ENCODE measurements around the gene EPS8L2.

The EPS8L2 gene

GRCh38 chr11:705646-706438, at the start of gene EPS8L2:
EPS8L2 (plus strand) TSS chr11:706231; CDS start chr11:709408, 3,177 bp downstream.
- FAIRE-seq (no peak), DNase-seq (ENCODE audit: insufficient read length, low spot score) (no peak)

GRCh38 chr11:656426-656825, 49.6 kb upstream of the EPS8L2 start:
- no peak for DNase-seq (ENCODE audit: insufficient read length, low spot score)
- FAIRE-seq = no peak

- DNase-seq (ENCODE audit: insufficient read length, low spot score) (no peak), FAIRE-seq (no peak)
These were observed 49.2 kb upstream of the EPS8L2 start for GRCh38 chr11:656866-657265.

GRCh38 chr11:657691-658126, 48.3 kb upstream of the EPS8L2 start:
- FAIRE-seq = no peak
- DNase-seq (ENCODE audit: insufficient read length, low spot score) = no peak

GRCh38 chr11:659532-660085, 46.4 kb upstream of the EPS8L2 start:
- no peak for FAIRE-seq

GRCh38 chr11:660281-660680, 45.8 kb upstream of the EPS8L2 start:
- DNase-seq (ENCODE audit: insufficient read length, low spot score) = no peak
- no peak for FAIRE-seq

More at GRCh38 chr11:659532-660085, 46.4 kb upstream of the EPS8L2 start:
- no peak for DNase-seq (ENCODE audit: insufficient read length, low spot score)

- DNase-seq (ENCODE audit: insufficient read length, low spot score) (no peak), FAIRE-seq (no peak)
These were observed 45.2 kb upstream of the EPS8L2 start for GRCh38 chr11:660681-661444.

GRCh38 chr11:662689-663274, 43.2 kb upstream of the EPS8L2 start:
- DNase-seq (ENCODE audit: insufficient read length, low spot score) = peak; percentile 78
- FAIRE-seq = peak; percentile 91

- no peak for FAIRE-seq
- no peak for DNase-seq (ENCODE audit: insufficient read length, low spot score)
These were observed 40.8 kb upstream of the EPS8L2 start for GRCh38 chr11:665062-665703.

- FAIRE-seq (no peak), DNase-seq (ENCODE audit: insufficient read length, low spot score) (no peak)
These were observed 40.2 kb upstream of the EPS8L2 start for GRCh38 chr11:665704-666281.

GRCh38 chr11:673866-674265, 32.2 kb upstream of the EPS8L2 start:
- DNase-seq (ENCODE audit: insufficient read length, low spot score) (no peak), FAIRE-seq (no peak)

GRCh38 chr11:674406-674805, 31.6 kb upstream of the EPS8L2 start:
- no peak for FAIRE-seq
- no peak for DNase-seq (ENCODE audit: insufficient read length, low spot score)

GRCh38 chr11:678297-678696, 27.7 kb upstream of the EPS8L2 start:
- FAIRE-seq = no peak

GRCh38 chr11:679271-680207, 26.5 kb upstream of the EPS8L2 start:
- DNase-seq (ENCODE audit: insufficient read length, low spot score) = no peak
- FAIRE-seq = no peak

More at GRCh38 chr11:678297-678696, 27.7 kb upstream of the EPS8L2 start:
- DNase-seq (ENCODE audit: insufficient read length, low spot score) = no peak

- DNase-seq (ENCODE audit: insufficient read length, low spot score) (no peak), FAIRE-seq (no peak)
These were observed 25.6 kb upstream of the EPS8L2 start for GRCh38 chr11:680476-680875.

GRCh38 chr11:680970-681369, 25.1 kb upstream of the EPS8L2 start:
- FAIRE-seq (no peak), DNase-seq (ENCODE audit: insufficient read length, low spot score) (no peak)

GRCh38 chr11:686451-687243, 19.4 kb upstream of the EPS8L2 start:
- no peak for DNase-seq (ENCODE audit: insufficient read length, low spot score)
- FAIRE-seq = no peak

- FAIRE-seq (no peak), DNase-seq (ENCODE audit: insufficient read length, low spot score) (no peak)
These were observed 18.3 kb upstream of the EPS8L2 start for GRCh38 chr11:687751-688150.
